Heart left ventricle (tissue), 16 donors: ENCODE data around the gene PMEPA1. TPM values are rescaled to one million over a fixed set of nuclear protein-coding genes. Genes with fewer than 3 reads are reported as not detected.

Experiments used
- ATAC-seq, 4 donors: fragments of 200-7000 bp; cut with Tn5 transposase; one replicate each; pipeline ENCODE4 v1.9.1; 2020 to 2022; ENCODE audit warnings: moderate library complexity in 4 of 4, mild to moderate bottlenecking in 3 of 4, moderate number of reproducible peaks in 1 of 4
- DNase-seq, 5 donors: peaks; one replicate each; pipeline ENCODE4 v3.0.0-alpha.2; 2020
- H3K27ac ChIP-seq, 12 donors: fragments of 200-600 bp; sonication (generic) in 4 of 12; one replicate each; pipeline versions ENCODE4 v1.5.0 to v1.8.0; 2016 to 2022; ENCODE audit warnings: mild to moderate bottlenecking in 2 of 12
- H3K27me3 ChIP-seq, 9 donors: fragments of 200-600 bp; sonication (generic) in 2 of 9; one replicate each; pipeline versions ENCODE4 v1.5.1 to v1.8.0; 2016 to 2022; ENCODE audit warnings: mild to moderate bottlenecking in 3 of 9
- H3K36me3 ChIP-seq, 9 donors: fragments of 200-600 bp; sonication (generic) in 2 of 9; one replicate each; pipeline versions ENCODE4 v1.5.0 to v1.8.0; 2018 to 2022; ENCODE audit warnings: mild to moderate bottlenecking in 2 of 9
- H3K4me1 ChIP-seq, 12 donors: fragments of 200-600 bp; sonication (generic) in 4 of 12; one replicate each; pipeline versions ENCODE4 v1.5.0 to v1.8.0; 2016 to 2022; ENCODE audit warnings: mild to moderate bottlenecking in 3 of 12
- H3K4me3 ChIP-seq, 12 donors: fragments of 200-600 bp; sonication (generic) in 4 of 12; one replicate each; pipeline versions ENCODE4 v1.5.0 to v1.8.0; 2017 to 2022; ENCODE audit warnings: mild to moderate bottlenecking in 9 of 12, moderate library complexity in 4 of 12
- H3K9me3 ChIP-seq, 12 donors: fragments of 200-600 bp; sonication (generic) in 4 of 12; one replicate each; pipeline versions ENCODE4 v1.5.0 to v1.8.0; 2016 to 2022; ENCODE audit warnings: mild to moderate bottlenecking in 1 of 12
- CTCF ChIP-seq, 12 donors: fragments of 200-600 bp; sonication (generic) in 4 of 12; IDR thresholded peaks; one replicate each; pipeline versions ENCODE4 v1.5.0 to v1.8.0; 2018 to 2022; ENCODE audit warnings: antibody characterized with exemption in 12 of 12, mild to moderate bottlenecking in 5 of 12
- POLR2A ChIP-seq, 2 donors: fragments of 450-650 bp; IDR thresholded peaks; one replicate each; pipeline ENCODE4 v1.6.1; 2017; ENCODE audit warnings: antibody characterized with exemption in 2 of 2, mild to moderate bottlenecking in 2 of 2, moderate library complexity in 2 of 2
- WGBS, 4 donors: extraction: QIAGEN DNeasy Blood & Tissue Kit in 2 of 4; methylation state at CpG; one replicate each; pipeline versions ENCODE4 v1.1.5 to v1.1.7; 2013 to 2018; 5-methylcytosine and 5-hydroxymethylcytosine counted together
- intact Hi-C, 10 donors: fragments of 100-400 bp; cut with DNase I; formaldehyde crosslinking; loops; one replicate each; pipeline versions ENCODE4 v1.11.1 to v1.14.2; 2022
- polyA plus RNA-seq, 2 donors: library from polyadenylated mRNA; stranded (reverse); fragments of 200-250 nt; gene quantifications; one replicate each; pipeline ENCODE4 v1.2.3, GENCODE V29; 2013
- total RNA-seq, 9 donors: library from RNA; depleted of rRNA in 2 of 9; stranded (reverse); fragments of >200 nt in 2 of 9; fragmentation: NEBNext Ultra II Directional in 3 of 9; extraction: Animal tissue kit (Norgen Biotek cat#: 25700) in 3 of 9; gene quantifications; one replicate each; pipeline versions ENCODE4 v1.1.0 to v1.2.4, GENCODE V29; 2016 to 2023
- donor health status: ischemic (EF 13 %, LVEDD 7.1; RV severe dilation, severe dysfunction).
- donor health status: healthy with polysubstance abuse.
- donor health status: DM: no; HTN: yes; CAD: no.
- donor health status: DM: no; HTN: no; CAD: no.
- donor health status: ischemic (EF 25% LVEDD 6.9; RV normal size, moderate dysfunction).
- donor health status: ischemic (EF 25% LVEDD 5.7; RV mildly dilated, moderate dysfunction).
- donor health status: healthy.
- donor health status: DM: yes; HTN: yes; CAD: no.
- donor health status: ischemic (EF 35%, LVEDD 5.7; RV mildly dilated, moderate dysfunction).
- donor health status: nonischemic (EF 11% LVEDD 7.7; RV severe dilation, severe dysfunction).
- donor health status: DM: yes; HTN: yes; CAD: no.
- donor health status: PGD.
- donor health status: ischemic (EF 29% LVEDD 5.4; RV normal size, mild dysfunction).
- donor health status: nonischemic (EF 23%, LVEDD 6.1; RV moderate dilation, normal function).

The PMEPA1 gene
- total and polyA plus RNA-seq, 11 donors = 12.6 to 115 (median 30.0) TPM

GRCh38 chr20:57691699-57692098 is 18.1 kb downstream of the PMEPA1 start:
- H3K27me3 ChIP-seq = no peaks in the 10 kb centered on the region
- H3K4me1 ChIP-seq = peaks cover 0 to 94% (median 39%) of the 10 kb centered on the region in 12 donors
- WGBS, 4 donors = 60 to 71% (median 66%) methylated on average over 11 to 12 of the region's 12 CpGs
- TF ChIP-seq POLR2A (IDR thresholded peaks at IDR 0.05) = no peak
- TF ChIP-seq CTCF (IDR thresholded peaks at IDR 0.05) = no peak
- H3K27ac ChIP-seq = no peak overlapping the region
- no peak for DNase-seq
- H3K4me3 ChIP-seq = no peak overlapping the region
- intact Hi-C loops = no loop called here
- no peaks in the 10 kb centered on the region for H3K36me3 ChIP-seq
- ATAC-seq = no peak
- no peaks in the 10 kb centered on the region for H3K9me3 ChIP-seq

DNA sequence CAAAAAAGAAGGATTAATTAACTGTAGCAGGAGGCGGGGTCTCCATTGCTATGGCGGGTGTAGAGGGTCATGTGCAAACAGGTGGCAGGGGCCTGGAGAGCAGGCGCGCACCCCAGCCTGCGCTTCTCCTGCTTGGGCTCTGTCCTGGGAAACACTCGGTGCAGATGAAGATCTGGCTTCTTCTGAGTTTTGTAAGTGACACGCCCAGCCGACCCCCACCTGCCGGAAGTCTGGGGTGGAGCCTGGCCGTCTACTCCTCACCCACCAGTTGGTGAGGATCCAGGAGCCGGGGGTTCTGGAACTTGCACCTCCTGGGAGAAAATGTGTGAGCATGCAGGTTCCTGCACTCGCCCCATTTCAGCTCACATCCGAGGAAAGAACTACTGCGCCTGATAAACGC is 19.3 kb downstream of the PMEPA1 start:
- TF ChIP-seq POLR2A (IDR thresholded peaks at IDR 0.05) = no peak
- no peak for TF ChIP-seq CTCF (IDR thresholded peaks at IDR 0.05)
- intact Hi-C loops = no loop called here
- DNase-seq = no peak
- whole genome bisulfite sequencing, 4 donors = 84 to 90% (median 88%) methylated on average over 12 to 15 of the region's 15 CpGs
- Histone ChIP-seq H3K4me1 (peaks cover 0 to 94% (median 51%) of the 10 kb centered on the region in 12 donors), H3K27ac (no peak overlapping the region), H3K4me3 (no peak overlapping the region), H3K27me3 (no peaks in the 10 kb centered on the region), H3K9me3 (no peaks in the 10 kb centered on the region), H3K36me3 (no peaks in the 10 kb centered on the region)
- no peak for ATAC-seq

GRCh38 chr20:57689745-57690481 is 19.9 kb downstream of the PMEPA1 start:
- TF ChIP-seq POLR2A (IDR thresholded peaks at IDR 0.05) (no peak), CTCF (IDR thresholded peaks at IDR 0.05) (no peak)
- intact Hi-C loops = no loop called here
- Histone ChIP-seq H3K9me3 (no peaks in the 10 kb centered on the region), H3K36me3 (no peaks in the 10 kb centered on the region), H3K27ac (no peak overlapping the region), H3K4me3 (no peak overlapping the region), H3K27me3 (no peaks in the 10 kb centered on the region), H3K4me1 (peaks cover 0 to 96% (median 51%) of the 10 kb centered on the region in 12 donors)
- DNase-seq = no peak
- no peak for ATAC-seq
- 87 to 92% (median 90%) methylated on average over 18 to 23 of the region's 23 CpGs for WGBS, 4 donors

DNA sequence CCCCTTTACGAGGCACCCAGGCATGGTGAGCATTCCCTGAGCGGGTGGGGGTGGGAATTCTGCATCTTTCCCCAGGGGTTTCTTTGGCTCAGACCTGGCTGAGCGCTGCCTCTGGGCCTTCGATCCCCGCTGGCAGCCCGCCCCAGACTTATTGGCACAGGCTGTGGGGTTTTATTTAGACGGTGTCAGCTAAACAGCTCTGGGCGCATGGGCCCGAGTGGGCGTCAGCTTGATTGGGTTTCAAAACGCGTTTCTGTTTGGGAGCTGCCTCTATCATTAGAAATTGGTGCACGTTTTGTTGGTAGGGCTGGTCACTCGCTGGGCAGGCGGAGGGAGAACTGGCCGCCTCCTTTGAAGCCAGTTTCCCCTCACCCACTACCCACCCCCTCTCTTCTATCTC is 21.0 kb downstream of the PMEPA1 start:
- H3K9me3 ChIP-seq = no peaks in the 10 kb centered on the region
- H3K27me3 ChIP-seq = no peaks in the 10 kb centered on the region
- WGBS, 4 donors = 43 to 58% (median 49%) methylated on average over 14 to 16 of the region's 16 CpGs
- peak overlapping the region in 2 of 12 donors; percentile 28 to 29 for H3K27ac ChIP-seq
- H3K4me1 ChIP-seq = peaks cover 0 to 98% (median 53%) of the 10 kb centered on the region in 12 donors
- DNase-seq = peak in 3 of 5 donors; percentile 55 to 59 (median 58)
- intact Hi-C loops = no loop called here
- TF ChIP-seq POLR2A (IDR thresholded peaks at IDR 0.05) = no peak
- no peak for TF ChIP-seq CTCF (IDR thresholded peaks at IDR 0.05)
- peak in 2 of 4 donors; percentile 31 to 34 for ATAC-seq
- no peak overlapping the region for H3K4me3 ChIP-seq
- no peaks in the 10 kb centered on the region for H3K36me3 ChIP-seq
